Adrenal gland (tissue), 12 donors: ENCODE results near the gene ACAP3. TPM values are rescaled to one million over a fixed set of nuclear protein-coding genes. Genes with fewer than 3 reads are reported as not detected.

Source experiments
- DNase-seq, 7 donors: peaks; one replicate each; pipeline ENCODE4 v3.0.0-alpha.2; 2019 to 2020
- H3K27ac ChIP-seq, 5 donors: fragments of 200-600 bp; sonication (generic) in 4 of 5; 1 replicate in 3 of 5; 2 replicates in 2 of 5; pipeline versions ENCODE4 v1.5.1 to v1.8.0; 2016 to 2020; ENCODE audit warnings: mild to moderate bottlenecking in 1 of 5
- H3K27me3 ChIP-seq: fragments of 200-600 bp; 2 replicates; pipeline ENCODE4 v1.8.0; 2021
- H3K36me3 ChIP-seq, 2 donors: fragments of 200-600 bp; replicated peaks in 1 of 2; 1 replicate in 1 of 2; 2 replicates in 1 of 2; pipeline versions ENCODE4 v1.5.1 to v1.8.0; 2018 to 2022
- H3K4me1 ChIP-seq, 2 donors: fragments of 200-600 bp; replicated peaks in 1 of 2; 1 replicate in 1 of 2; 2 replicates in 1 of 2; pipeline versions ENCODE4 v1.5.1 to v1.8.0; 2018 to 2021
- H3K4me3 ChIP-seq, 4 donors: fragments of 200-600 bp; sonication (generic) in 3 of 4; one replicate each; pipeline ENCODE4 v1.5.1; 2016 to 2018
- H3K9me3 ChIP-seq, 3 donors: fragments of 200-600 bp; sonication (generic) in 1 of 3; replicated peaks in 1 of 3; 1 replicate in 2 of 3; 2 replicates in 1 of 3; pipeline versions ENCODE4 v1.5.1 to v1.8.0; 2016 to 2021
- CTCF ChIP-seq, 6 experiments: fragments of 450-650 bp in 4 of 6; fragments of 200-600 bp in 2 of 6; sonication (generic) in 1 of 6; IDR thresholded peaks; 1 replicate in 5 of 6; 2 replicates in 1 of 6; pipeline versions ENCODE4 v1.5.1 to v1.8.0; 2016 to 2021; ENCODE audit warnings: antibody characterized with exemption in 6 of 6, mild to moderate bottlenecking in 2 of 6, moderate library complexity in 1 of 6
- POLR2A ChIP-seq, 2 donors: fragments of 450-650 bp; IDR thresholded peaks; one replicate each; pipeline ENCODE4 v1.6.1; 2017; ENCODE audit warnings: antibody characterized with exemption in 2 of 2, mild to moderate bottlenecking in 2 of 2, moderate library complexity in 1 of 2
- WGBS, 4 donors: extraction: QIAGEN DNeasy Blood & Tissue Kit in 2 of 4; methylation state at CpG; one replicate each; pipeline versions ENCODE4 v1.1.5 to v1.1.7; 2013 to 2017; 5-methylcytosine and 5-hydroxymethylcytosine counted together
- intact Hi-C, 2 donors: fragments of 100-400 bp; cut with DNase I; formaldehyde crosslinking; loops; one replicate each; pipeline versions ENCODE4 v1.14.1 to v1.15.0; 2022 to 2023
- polyA plus RNA-seq, 3 donors: library from polyadenylated mRNA; stranded (reverse); fragments of 200-250 nt in 2 of 3; fragments of 350-450 nt in 1 of 3; fragmentation: Illumina TruSeq in 1 of 3; extraction: RNeasy Lipid Tissue Mini Kit (QIAGEN cat#74804) in 1 of 3; gene quantifications; one replicate each; pipeline ENCODE4 v1.2.3, GENCODE V29; 2013 to 2014
- total RNA-seq, 9 donors: library from RNA; depleted of rRNA in 4 of 9; stranded (reverse); fragments of >200 nt in 4 of 9; fragments of 120-200 nt in 1 of 9; fragmentation: NEBNext Ultra II Directional in 1 of 9; extraction: Animal tissue kit (Norgen Biotek cat#: 25700) in 1 of 9; gene quantifications; one replicate each; pipeline versions ENCODE4 v1.1.0 to v1.2.4, GENCODE V29; 2013 to 2023
- donor health status: healthy with polysubstance abuse.
- donor health status: Bipolar disorder and iron deficiency.
- donor health status: DM: yes; HTN: yes; CAD: no.
- donor health status: DM: no; HTN: no; CAD: no.
- donor health status: DM: no; HTN: no; CAD: no.
- donor health status: DM: yes; HTN: yes; CAD: no.

Gene ACAP3
- total and polyA plus RNA-seq, 12 donors = 5.0 to 385 (median 40.8) TPM

DNA sequence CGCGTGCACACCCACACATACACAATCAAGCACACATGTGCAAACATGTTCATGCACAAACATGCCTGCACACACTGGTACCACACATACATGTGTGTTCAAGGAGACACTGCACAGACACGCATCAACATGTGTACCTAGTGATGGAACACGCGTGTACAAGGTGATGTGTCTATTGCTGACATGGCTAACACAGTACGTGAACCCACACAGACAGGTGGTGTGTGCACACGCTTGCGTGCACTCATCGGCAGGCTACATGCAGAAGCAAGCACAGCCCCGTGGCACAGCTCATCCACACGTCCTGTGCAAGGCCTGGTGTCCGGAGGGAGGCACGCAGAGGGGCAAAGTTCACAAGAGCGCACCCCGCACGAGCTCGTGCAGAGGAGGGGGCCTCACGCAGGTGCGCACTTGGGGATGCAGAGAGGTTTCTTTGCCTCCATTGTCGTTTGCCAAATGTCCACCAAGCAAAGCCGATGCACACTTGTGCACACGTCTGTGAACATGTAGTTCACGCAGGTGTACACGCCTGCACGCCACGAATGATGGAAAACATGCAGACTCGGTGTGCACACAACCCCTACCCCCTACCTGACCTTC is 969 bp downstream of the ACAP3 start:
- Histone ChIP-seq H3K27me3 (no peaks in the 10 kb centered on the region), H3K36me3 (peaks cover 0 to 19% of the 10 kb centered on the region in 2 donors), H3K4me1 (peaks cover 40 to 45% of the 10 kb centered on the region in 2 donors), H3K27ac (peak overlapping the region in 1 of 5 donors; percentile 96), H3K4me3 (peak overlapping the region in 3 of 4 donors; percentile 32 to 97 (median 56)), H3K9me3 (no peaks in the 10 kb centered on the region)
- no peak for DNase-seq
- no peak for TF ChIP-seq CTCF (IDR thresholded peaks at IDR 0.05)
- TF ChIP-seq POLR2A (IDR thresholded peaks at IDR 0.05) = no peak
- intact Hi-C loops = no loop called here
- WGBS, 4 donors = 28 to 50% (median 33%) methylated on average over 12 to 27 of the region's 27 CpGs

DNA sequence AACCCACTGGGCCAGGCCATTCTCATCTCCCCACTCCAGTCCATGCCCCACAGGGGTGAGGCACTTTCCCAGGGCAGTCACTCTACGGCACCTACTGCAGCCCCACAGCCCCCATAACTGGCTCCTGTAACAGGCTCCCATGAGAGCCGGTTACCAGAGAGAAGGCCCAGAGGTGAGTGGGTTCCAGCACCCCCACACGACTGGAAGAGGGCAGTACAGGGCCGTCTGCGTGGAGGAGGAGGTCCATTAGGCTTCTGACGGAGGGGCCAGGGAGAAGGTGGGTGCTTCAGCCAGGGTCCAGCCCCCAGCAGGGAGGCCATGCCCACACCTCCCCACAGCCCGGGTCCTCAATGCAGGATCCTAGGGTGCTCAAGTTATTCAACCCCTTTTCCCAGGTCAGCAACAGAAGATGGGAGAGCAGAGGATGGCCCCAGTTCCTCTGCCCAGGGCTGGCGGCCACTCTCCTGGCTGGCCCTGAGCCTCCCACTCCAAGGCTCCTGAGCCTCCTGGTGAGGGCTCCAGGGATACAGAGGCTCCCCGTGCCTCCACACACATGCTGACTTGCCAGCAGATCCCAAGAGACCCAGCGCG is 1.6 kb downstream of the ACAP3 start:
- no peaks in the 10 kb centered on the region for H3K9me3 ChIP-seq
- peaks cover 0 to 13% of the 10 kb centered on the region in 2 donors for H3K36me3 ChIP-seq
- peak overlapping the region in 1 of 4 donors; percentile 97 for H3K4me3 ChIP-seq
- TF ChIP-seq CTCF (IDR thresholded peaks at IDR 0.05) = no peak
- no peak for TF ChIP-seq POLR2A (IDR thresholded peaks at IDR 0.05)
- intact Hi-C loops = no loop called here
- peak overlapping the region in 3 of 5 donors; percentile 37 to 93 (median 87) for H3K27ac ChIP-seq
- WGBS, 4 donors = 19 to 36% (median 30%) methylated on average over 6 to 11 of the region's 11 CpGs
- peaks cover 40 to 45% of the 10 kb centered on the region in 2 donors for H3K4me1 ChIP-seq
- no peak for DNase-seq
- no peaks in the 10 kb centered on the region for H3K27me3 ChIP-seq

DNA sequence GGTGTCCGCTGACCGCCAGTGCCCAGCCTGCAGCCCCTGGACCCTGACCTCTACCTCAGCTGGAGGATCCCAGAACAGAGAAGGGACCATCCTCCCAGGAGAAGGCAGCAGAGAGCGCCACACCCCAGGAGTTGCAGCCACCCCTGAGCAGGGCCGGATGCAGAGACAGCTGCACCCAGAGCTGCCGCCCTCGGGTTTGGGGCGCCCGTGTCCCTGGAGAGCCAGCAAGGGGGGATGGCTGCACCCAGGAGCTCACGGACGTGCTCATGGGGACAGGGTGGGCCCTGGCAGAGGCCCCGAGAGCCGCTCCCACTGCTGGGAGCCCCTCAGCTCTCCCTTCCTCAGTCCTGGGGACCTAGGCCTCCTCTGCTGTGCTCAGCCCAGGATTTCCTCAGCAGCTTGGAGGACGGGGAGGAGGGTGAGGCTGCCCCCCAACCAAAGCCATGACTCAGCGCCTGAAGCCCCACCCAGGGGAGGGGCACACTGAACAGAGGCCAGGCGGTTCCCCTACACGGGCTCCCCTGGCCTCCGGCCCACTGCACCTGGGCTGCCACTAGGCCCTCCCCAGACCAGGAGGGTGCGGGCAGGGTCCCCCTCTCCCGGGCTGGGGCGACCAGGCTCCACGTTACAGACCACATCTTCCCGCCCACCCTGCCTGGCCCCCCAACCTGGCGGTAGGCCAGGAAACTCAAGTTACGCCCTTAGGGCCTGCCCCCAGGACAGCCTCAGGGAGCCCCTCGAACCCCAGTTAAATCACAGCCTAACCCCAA is 2.2 kb downstream of the ACAP3 start:
- TF ChIP-seq CTCF (IDR thresholded peaks at IDR 0.05) (no peak), POLR2A (IDR thresholded peaks at IDR 0.05) (peak in 1 of 2 donors; percentile 15)
- peaks cover 0 to 7% of the 10 kb centered on the region in 2 donors for H3K36me3 ChIP-seq
- no peaks in the 10 kb centered on the region for H3K9me3 ChIP-seq
- no peaks in the 10 kb centered on the region for H3K27me3 ChIP-seq
- 9 to 23% (median 19%) methylated on average over 6 to 25 of the region's 25 CpGs for WGBS, 4 donors
- peak; percentile 74 to 86 (median 79) for DNase-seq
- H3K27ac ChIP-seq = peak overlapping the region in 4 of 5 donors; percentile 37 to 93 (median 80)
- H3K4me1 ChIP-seq = peaks cover 40 to 45% of the 10 kb centered on the region in 2 donors
- H3K4me3 ChIP-seq = peak overlapping the region in 2 of 4 donors; percentile 11 to 97
- intact Hi-C loops = no loop called here
